ENCODE results near the gene BCL2. TPM values are rescaled to one million over a fixed set of nuclear protein-coding genes. Genes with fewer than 3 reads are reported as not detected.

Gene BCL2
- total RNA-seq, 1 experiment from 2014 or later: 1.3 TPM

GRCh38 chr18:63130176-63130575, 189.4 kb downstream of the BCL2 start:
- H3K4me1 Mint-ChIP-seq: peaks cover 18 to 22% of the 10 kb centered on the region in 2 experiments
- Histone ChIP-seq H3K14ac (ENCODE audit: insufficient read depth, low read length) (no peak overlapping the region), H2AK5ac (ENCODE audit: insufficient read length, low read length) (no peak overlapping the region)

More at GRCh38 chr18:63130176-63130575, 189.4 kb downstream of the BCL2 start:
- Mint-ChIP-seq H3K9me3 (peaks cover 0 to 4% of the 10 kb centered on the region in 2 experiments; a peak in 1 of 5 replicates), H3K27me3 (ENCODE audit: low read depth) (peaks cover 1% of the 10 kb centered on the region), H3K4me3 (no peak overlapping the region), H3K27ac (no peak overlapping the region), H3K36me3 (ENCODE audit: insufficient read depth in 1 of 3, low read depth in 3 of 3) (no peaks in the 10 kb centered on the region; a peak in 1 of 7 replicates)
- H2BK12ac ChIP-seq (ENCODE audit: insufficient read length, low read depth, low read length): no peak overlapping the region
- H3K4me1 ChIP-seq (ENCODE audit: insufficient read depth, low read length): 0 out of 2 replicates have a peak, but pooled peaks cover 3% of the 10 kb centered on the region
- no peak overlapping the region for H2BK5ac ChIP-seq (ENCODE audit: insufficient read length, low read length)
- H2BK120ac ChIP-seq (ENCODE audit: low read depth, low read length, poor library complexity, severe bottlenecking): no peak overlapping the region
- H3K79me1 ChIP-seq (ENCODE audit: insufficient read depth, low read depth, low read length, poor library complexity, severe bottlenecking): no peaks in the 10 kb centered on the region
- H3K27ac ChIP-seq (ENCODE audit: insufficient read length, low read depth, low read length): no peak overlapping the region
- no peak overlapping the region for H2BK20ac ChIP-seq (ENCODE audit: low read depth, low read length, poor library complexity, severe bottlenecking)
- no peaks in the 10 kb centered on the region for H3K23me2 ChIP-seq (ENCODE audit: insufficient read length, low read depth, low read length, poor library complexity, severe bottlenecking)
- no peak overlapping the region for H4K91ac ChIP-seq (ENCODE audit: insufficient read length, low read depth, low read length)
- WGBS (ENCODE audit: extremely low coverage, insufficient read length, low lambda C conversion rate): no CpG with 5 or more reads among the region's 2 CpGs
- H3K18ac ChIP-seq (ENCODE audit: insufficient read length, low read depth, low read length): no peak overlapping the region
- no peak overlapping the region for H2BK15ac ChIP-seq (ENCODE audit: low read depth, low read length)
- H4K5ac ChIP-seq (ENCODE audit: insufficient read length, low read depth, low read length): no peak overlapping the region
- no peaks in the 10 kb centered on the region for H3K27me3 ChIP-seq (ENCODE audit: insufficient read depth, low read length)
- no peaks in the 10 kb centered on the region for H3K9me3 ChIP-seq (ENCODE audit: control insufficient read depth, low read depth, low read length)
- no peak overlapping the region for H3K9ac ChIP-seq (ENCODE audit: extremely low read depth, insufficient read length, low read length)
- H3K4ac ChIP-seq (ENCODE audit: low read depth, low read length): no peak overlapping the region
- no peak for DNase-seq
- H4K20me1 ChIP-seq (ENCODE audit: control insufficient read depth, insufficient read depth, insufficient read length): no peaks in the 10 kb centered on the region
- no peak overlapping the region for H3K4me2 ChIP-seq (ENCODE audit: insufficient read depth, insufficient read length, low read length)
- TF ChIP-seq, protein P1, sequence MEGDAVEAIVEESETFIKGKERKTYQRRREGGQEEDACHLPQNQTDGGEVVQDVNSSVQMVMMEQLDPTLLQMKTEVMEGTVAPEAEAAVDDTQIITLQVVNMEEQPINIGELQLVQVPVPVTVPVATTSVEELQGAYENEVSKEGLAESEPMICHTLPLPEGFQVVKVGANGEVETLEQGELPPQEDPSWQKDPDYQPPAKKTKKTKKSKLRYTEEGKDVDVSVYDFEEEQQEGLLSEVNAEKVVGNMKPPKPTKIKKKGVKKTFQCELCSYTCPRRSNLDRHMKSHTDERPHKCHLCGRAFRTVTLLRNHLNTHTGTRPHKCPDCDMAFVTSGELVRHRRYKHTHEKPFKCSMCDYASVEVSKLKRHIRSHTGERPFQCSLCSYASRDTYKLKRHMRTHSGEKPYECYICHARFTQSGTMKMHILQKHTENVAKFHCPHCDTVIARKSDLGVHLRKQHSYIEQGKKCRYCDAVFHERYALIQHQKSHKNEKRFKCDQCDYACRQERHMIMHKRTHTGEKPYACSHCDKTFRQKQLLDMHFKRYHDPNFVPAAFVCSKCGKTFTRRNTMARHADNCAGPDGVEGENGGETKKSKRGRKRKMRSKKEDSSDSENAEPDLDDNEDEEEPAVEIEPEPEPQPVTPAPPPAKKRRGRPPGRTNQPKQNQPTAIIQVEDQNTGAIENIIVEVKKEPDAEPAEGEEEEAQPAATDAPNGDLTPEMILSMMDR (conservative IDR thresholded peaks at IDR 0.05): no peak
- no peak overlapping the region for H2AFZ ChIP-seq (ENCODE audit: low read length)
- H3K56ac ChIP-seq (ENCODE audit: insufficient read length, low read depth, low read length): no peak overlapping the region
- no peaks in the 10 kb centered on the region for H3K79me2 ChIP-seq (ENCODE audit: insufficient read depth, low read length)
- no peak overlapping the region for H4K8ac ChIP-seq (replicated peaks; ENCODE audit: insufficient read length, low read depth, low read length)
- H3K23ac ChIP-seq (ENCODE audit: insufficient read length, low read depth, low read length): no peak overlapping the region
- no peak overlapping the region for H3T11ph ChIP-seq (ENCODE audit: low read length)

Measured in H9 (cell line).